Duodenal mucosa (tissue), 2 donors: ENCODE results near the gene MAML3.
A peak's percentile ranks its signal among the peaks of the same experiment; 100 is the strongest.

ENCODE experiments used
- H3K27ac ChIP-seq: one replicate; pipeline ENCODE4 v1.7.0; 2013; ENCODE audit warnings: low read depth, low read length
- H3K27me3 ChIP-seq, 2 donors: one replicate each; pipeline ENCODE4 v1.7.0; 2013; ENCODE audit warnings: low read length in 2 of 2, control low read depth in 1 of 2; ENCODE audit not compliant: insufficient read depth in 2 of 2, control insufficient read depth in 1 of 2
- H3K36me3 ChIP-seq, 2 donors: one replicate each; pipeline ENCODE4 v1.7.0; 2013; ENCODE audit warnings: low read length in 2 of 2, control low read depth in 1 of 2; ENCODE audit not compliant: insufficient read depth in 2 of 2, control insufficient read depth in 1 of 2
- H3K4me1 ChIP-seq, 2 donors: one replicate each; pipeline ENCODE4 v1.7.0; 2013; ENCODE audit warnings: low read length in 2 of 2, control low read depth in 1 of 2; ENCODE audit not compliant: insufficient read depth in 2 of 2, control insufficient read depth in 1 of 2
- H3K4me3 ChIP-seq, 2 donors: one replicate each; pipeline ENCODE4 v1.7.0; 2013; ENCODE audit warnings: low read length in 2 of 2, low read depth in 1 of 2
- H3K9ac ChIP-seq, 2 donors: one replicate each; pipeline ENCODE4 v1.7.0; 2013; ENCODE audit warnings: low read length in 2 of 2, low read depth in 1 of 2
- H3K9me3 ChIP-seq, 2 donors: one replicate each; pipeline ENCODE4 v1.7.0; 2013; ENCODE audit warnings: low read length in 2 of 2, control low read depth in 1 of 2; ENCODE audit not compliant: control insufficient read depth in 1 of 2

Gene MAML3

GRCh38 chr4:140153718-140154571 is at the start of gene MAML3:
MAML3 (minus strand) TSS chr4:140154184; CDS start chr4:140153327, 857 bp downstream.
- H3K4me3 ChIP-seq, result peak within 1 kb of the TSS; percentile 90 to 97
- no peaks in the 10 kb centered on the region for H3K36me3 ChIP-seq
- H3K9me3 ChIP-seq, result no peaks in the 10 kb centered on the region
- peak within 1 kb of the TSS; percentile 84 for H3K9ac ChIP-seq
- peaks cover 11 to 25% of the 10 kb centered on the region in 2 donors for H3K4me1 ChIP-seq
- H3K27me3 ChIP-seq, result no peaks in the 10 kb centered on the region
- peak within 1 kb of the TSS; percentile 88 for H3K27ac ChIP-seq

- Histone ChIP-seq H3K27me3 (no peaks in the 10 kb centered on the region), H3K9ac (no peak overlapping the region), H3K27ac (no peak overlapping the region), H3K36me3 (no peaks in the 10 kb centered on the region), H3K9me3 (no peaks in the 10 kb centered on the region), H3K4me3 (no peak overlapping the region), H3K4me1 (no peaks in the 10 kb centered on the region)
Measured at GRCh38 chr4:140198942-140199341, 45.0 kb upstream of the MAML3 start.

DNA sequence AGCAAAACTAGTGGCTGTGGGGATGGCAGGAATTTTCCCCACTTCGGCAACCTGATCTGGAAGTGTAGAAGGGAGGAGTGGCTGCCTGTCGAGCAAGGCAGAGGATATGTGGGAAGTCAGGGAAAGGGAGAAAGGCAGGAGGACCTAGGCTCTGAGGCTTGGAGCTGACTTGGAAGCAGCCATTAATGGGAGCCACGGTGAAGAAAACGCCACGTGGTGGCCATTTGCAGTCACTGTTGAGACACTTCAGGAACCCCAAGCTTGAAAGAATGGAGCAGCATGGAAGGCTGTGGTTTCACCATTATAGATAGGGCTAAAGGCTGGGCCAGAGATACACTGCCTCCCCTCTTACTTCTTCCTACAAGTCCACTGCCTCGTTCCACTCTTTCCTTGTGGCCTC is 41.8 kb upstream of the MAML3 start:
- H3K9me3 ChIP-seq, result no peaks in the 10 kb centered on the region
- no peaks in the 10 kb centered on the region for H3K27me3 ChIP-seq
- H3K4me1 ChIP-seq, result no peaks in the 10 kb centered on the region
- H3K27ac ChIP-seq, result no peak overlapping the region
- H3K4me3 ChIP-seq, result no peak overlapping the region
- no peaks in the 10 kb centered on the region for H3K36me3 ChIP-seq
- H3K9ac ChIP-seq, result no peak overlapping the region

- H3K9me3 ChIP-seq, result no peaks in the 10 kb centered on the region
- H3K27ac ChIP-seq, result no peak overlapping the region
- H3K4me1 ChIP-seq, result peaks cover 13 to 16% of the 10 kb centered on the region in 2 donors
- no peaks in the 10 kb centered on the region for H3K27me3 ChIP-seq
- H3K4me3 ChIP-seq, result no peak overlapping the region
- no peaks in the 10 kb centered on the region for H3K36me3 ChIP-seq
- no peak overlapping the region for H3K9ac ChIP-seq
Measured at GRCh38 chr4:140189805-140190204, 35.8 kb upstream of the MAML3 start.

GRCh38 chr4:140188975-140189374 is 35.0 kb upstream of the MAML3 start:
- no peak overlapping the region for H3K9ac ChIP-seq
- no peaks in the 10 kb centered on the region for H3K9me3 ChIP-seq
- no peaks in the 10 kb centered on the region for H3K27me3 ChIP-seq
- H3K27ac ChIP-seq, result no peak overlapping the region
- no peak overlapping the region for H3K4me3 ChIP-seq
- H3K4me1 ChIP-seq, result peaks cover 13 to 16% of the 10 kb centered on the region in 2 donors
- no peaks in the 10 kb centered on the region for H3K36me3 ChIP-seq

DNA sequence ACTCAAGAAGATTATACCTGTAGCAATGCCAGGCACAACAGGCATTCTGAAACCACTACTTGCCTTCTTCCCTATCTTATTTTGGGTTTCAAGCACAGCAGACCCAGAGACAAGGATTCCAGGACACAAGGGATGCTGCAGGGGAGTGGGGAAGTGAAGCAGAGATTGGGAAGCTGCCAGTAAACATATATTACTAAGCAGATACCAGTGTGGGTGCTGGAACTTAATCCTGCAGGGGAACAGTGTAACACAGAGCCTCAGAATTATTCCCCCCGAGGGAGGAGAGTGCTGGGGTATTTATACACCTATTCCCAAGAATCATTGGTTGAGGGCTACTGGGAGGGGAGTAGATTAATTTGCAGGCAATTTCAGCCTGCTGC is 33.3 kb upstream of the MAML3 start:
- H3K4me1 ChIP-seq, result peaks cover 13 to 16% of the 10 kb centered on the region in 2 donors
- no peaks in the 10 kb centered on the region for H3K9me3 ChIP-seq
- no peak overlapping the region for H3K9ac ChIP-seq
- no peak overlapping the region for H3K27ac ChIP-seq
- H3K4me3 ChIP-seq, result no peak overlapping the region
- no peaks in the 10 kb centered on the region for H3K36me3 ChIP-seq
- no peaks in the 10 kb centered on the region for H3K27me3 ChIP-seq

DNA sequence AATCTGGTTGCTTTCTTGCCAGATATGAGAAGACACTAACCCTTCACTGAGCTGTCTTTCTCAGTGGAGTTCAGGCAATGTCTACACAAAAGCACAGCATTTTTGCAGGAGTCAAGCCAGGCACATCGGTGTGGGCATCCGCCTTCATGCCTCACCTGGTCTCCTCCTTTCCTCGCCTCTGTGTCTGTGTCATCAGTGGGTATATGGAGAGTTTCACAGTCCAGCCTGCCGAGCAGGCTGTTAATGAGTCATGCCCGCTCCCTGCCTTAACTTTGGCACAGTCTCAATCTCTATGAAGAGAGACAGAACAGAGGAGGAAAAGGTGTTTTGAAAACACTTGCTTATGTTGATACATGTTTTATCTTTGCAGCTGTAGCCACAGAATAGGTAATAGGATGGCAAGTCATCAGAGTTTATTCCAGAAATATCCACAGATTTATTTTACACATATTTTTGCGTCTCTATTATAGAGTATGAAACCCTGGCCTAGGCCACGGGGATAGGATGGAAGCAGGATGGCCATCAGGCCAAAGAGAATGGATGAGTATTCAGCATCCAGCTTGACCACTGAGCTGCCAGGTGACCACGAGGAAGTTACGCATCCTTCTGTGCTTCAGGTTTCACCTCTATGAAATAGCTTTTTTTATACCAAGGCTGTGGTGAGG is 32.8 kb upstream of the MAML3 start:
- Histone ChIP-seq H3K9ac (no peak overlapping the region), H3K36me3 (no peaks in the 10 kb centered on the region), H3K4me1 (peaks cover 13 to 16% of the 10 kb centered on the region in 2 donors), H3K27me3 (no peaks in the 10 kb centered on the region), H3K4me3 (no peak overlapping the region), H3K27ac (no peak overlapping the region), H3K9me3 (no peaks in the 10 kb centered on the region)

GRCh38 chr4:140186082-140186438 is 32.1 kb upstream of the MAML3 start:
- no peaks in the 10 kb centered on the region for H3K9me3 ChIP-seq
- H3K27ac ChIP-seq, result no peak overlapping the region
- H3K27me3 ChIP-seq, result no peaks in the 10 kb centered on the region
- no peak overlapping the region for H3K4me3 ChIP-seq
- H3K36me3 ChIP-seq, result no peaks in the 10 kb centered on the region
- H3K9ac ChIP-seq, result no peak overlapping the region
- peaks cover 13 to 16% of the 10 kb centered on the region in 2 donors for H3K4me1 ChIP-seq

DNA sequence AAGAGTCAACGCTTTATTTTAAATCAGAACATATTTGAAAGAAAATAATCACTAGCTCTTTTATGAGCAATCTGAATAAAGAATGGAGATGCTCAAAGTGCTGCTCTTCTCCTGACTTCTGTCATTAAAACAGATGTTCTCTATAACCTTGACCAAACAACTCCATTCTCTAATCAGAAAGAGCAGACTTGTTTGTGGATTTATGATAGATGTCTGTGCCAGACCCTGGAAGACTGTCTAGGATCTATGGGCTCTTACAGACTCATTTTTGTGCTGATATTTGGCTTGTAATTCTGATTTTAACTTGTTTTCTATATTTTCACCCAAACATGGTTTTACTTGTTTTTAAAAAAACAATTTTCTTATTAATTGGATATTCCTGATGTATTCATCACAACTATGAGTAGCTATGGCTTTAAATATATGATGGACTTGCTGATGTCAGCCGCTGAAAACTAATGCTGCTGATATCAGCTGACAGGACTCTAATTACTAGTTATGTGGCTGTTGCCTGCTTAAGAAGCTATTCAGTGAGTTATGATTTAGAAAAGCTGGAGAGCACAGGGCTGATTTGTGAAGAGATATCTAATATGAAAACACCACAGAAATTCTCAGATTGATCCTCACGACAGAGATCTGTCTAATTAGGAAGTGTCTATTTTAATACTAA is 31.6 kb upstream of the MAML3 start:
- no peaks in the 10 kb centered on the region for H3K36me3 ChIP-seq
- H3K27me3 ChIP-seq, result no peaks in the 10 kb centered on the region
- peaks cover 13 to 16% of the 10 kb centered on the region in 2 donors for H3K4me1 ChIP-seq
- no peak overlapping the region for H3K27ac ChIP-seq
- no peak overlapping the region for H3K4me3 ChIP-seq
- no peak overlapping the region for H3K9ac ChIP-seq
- H3K9me3 ChIP-seq, result no peaks in the 10 kb centered on the region

DNA sequence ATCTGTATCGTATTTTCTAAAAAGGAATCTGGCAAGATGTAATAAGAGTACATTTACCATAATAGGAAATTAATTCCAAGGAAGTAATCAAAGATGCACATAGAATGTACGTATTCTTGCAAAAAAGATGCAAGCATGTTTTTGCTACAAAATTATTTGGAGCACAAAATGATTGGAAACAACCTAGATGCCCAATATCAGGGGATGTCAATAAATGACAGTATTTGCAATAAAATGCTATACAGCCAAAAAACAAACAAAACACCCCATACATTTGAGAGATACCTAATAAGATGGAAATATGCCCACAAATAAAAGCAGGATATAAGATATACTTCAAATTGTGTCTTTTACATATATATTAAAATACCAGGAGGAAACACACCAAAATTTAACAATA is 29.3 kb upstream of the MAML3 start:
- no peaks in the 10 kb centered on the region for H3K36me3 ChIP-seq
- H3K27ac ChIP-seq, result no peak overlapping the region
- H3K27me3 ChIP-seq, result no peaks in the 10 kb centered on the region
- H3K4me3 ChIP-seq, result no peak overlapping the region
- H3K4me1 ChIP-seq, result peaks cover 13 to 16% of the 10 kb centered on the region in 2 donors
- no peak overlapping the region for H3K9ac ChIP-seq
- no peaks in the 10 kb centered on the region for H3K9me3 ChIP-seq
